Measurements from ENCODE around the gene CDK2AP2. TPM values are rescaled to one million over a fixed set of nuclear protein-coding genes. Genes with fewer than 3 reads are reported as not detected.

Gene CDK2AP2
- total and polyA plus RNA-seq, 2 of the 8 experiments (the other 6 are each of a cell fraction or from before 2014, with no cell fraction given), result 49.6 to 65.1 TPM

DNA sequence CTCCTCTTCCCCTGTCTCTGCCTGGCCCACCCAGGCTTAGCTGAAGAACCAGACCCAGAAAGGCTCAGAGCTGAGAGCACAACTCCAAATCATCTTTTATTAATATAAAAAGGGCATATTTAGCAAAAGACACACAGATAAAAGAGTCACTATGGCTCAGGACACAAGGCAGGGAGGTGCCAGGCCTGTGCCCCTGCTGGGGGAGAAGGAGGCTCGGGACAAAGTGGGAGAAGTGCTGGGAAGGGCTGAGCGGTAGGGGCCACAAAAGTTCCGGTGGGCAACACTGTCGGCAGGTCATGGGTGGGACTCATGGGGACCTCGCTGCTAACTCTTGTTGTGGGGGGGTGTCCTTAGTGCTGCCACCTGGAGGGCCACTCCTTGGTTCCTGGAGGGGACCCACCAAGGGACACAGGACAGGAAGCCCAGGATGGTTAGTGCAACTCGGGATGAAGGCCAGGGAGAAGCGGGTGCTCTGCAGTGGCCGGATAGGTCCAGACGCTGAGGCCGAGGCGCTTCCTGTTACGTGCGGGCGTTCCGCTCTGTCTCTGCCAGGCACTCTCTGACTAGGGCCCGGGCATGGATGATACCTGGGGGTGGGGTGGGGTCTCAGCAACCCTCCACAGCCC, 1.4 kb downstream of the CDK2AP2 start:
- no peaks in the 10 kb centered on the region for H3K9me3 ChIP-seq (ENCODE audit: insufficient read depth in 2 of 2, low read depth in 1 of 2, low read length in 1 of 2)
- no peak overlapping the region for H2BK120ac ChIP-seq (replicated peaks; ENCODE audit: low read depth, low read length)
- H3K27ac ChIP-seq (ENCODE audit: low read depth, low read length), result no peak overlapping the region
- CTCF ChIA-PET (ENCODE audit: partially characterized antibody), result interaction anchor here (1.0 to 2.0 kb wide), 5 partner anchors 17 to 149 kb away, joined by 3 to 8 read pairs (median 3); partner anchors contain the start of gene CABP4
- H2BK5ac ChIP-seq (ENCODE audit: low read depth, low read length), result no peak overlapping the region
- H2AK5ac ChIP-seq (ENCODE audit: low read depth, low read length), result no peak overlapping the region
- 0 out of 4 replicates have a peak, but pooled peaks cover 0 to 8% of the 10 kb centered on the region in 2 experiments for H3K79me2 ChIP-seq (ENCODE audit: control insufficient read depth in 1 of 2, insufficient read depth in 2 of 2, low read length in 2 of 2)
- no peak overlapping the region for H3K4ac ChIP-seq (replicated peaks; ENCODE audit: insufficient read length, low read depth, low read length)
- no peak overlapping the region for H3K23ac ChIP-seq (ENCODE audit: insufficient read length)
- H2BK12ac ChIP-seq (ENCODE audit: low read depth, low read length), result no peak overlapping the region
- H4K8ac ChIP-seq (ENCODE audit: extremely low read depth, insufficient read depth, low read length), result no peak overlapping the region
- no peak overlapping the region for H4K5ac ChIP-seq (ENCODE audit: insufficient read length, low read depth, low read length)
- peaks cover 23% of the 10 kb centered on the region for H3K23me2 ChIP-seq (ENCODE audit: low read depth, low read length)
- no peak overlapping the region for H2AFZ ChIP-seq (ENCODE audit: low read length)
- H3K27me3 ChIP-seq (replicated peaks in 1 of 4; ENCODE audit: control insufficient read depth in 3 of 4, extremely low read depth in 1 of 4, insufficient read depth in 3 of 4, low read length in 3 of 4), result peaks cover 0 to 8% (median 4%) of the 10 kb centered on the region in 4 experiments; a peak in 3 of 7 replicates
- H3K4me2 ChIP-seq (ENCODE audit: insufficient read depth in 1 of 2, low read depth in 2 of 2, low read length in 2 of 2), result peak overlapping the region; percentile 66 to 84; a peak in 2 of 4 replicates
- no peak for FAIRE-seq
- no peak overlapping the region for H3K56ac ChIP-seq (replicated peaks; ENCODE audit: insufficient read length, low read depth, low read length)
- WGBS, 2 experiments (ENCODE audit: extremely low coverage in 1 of 2, insufficient coverage in 1 of 2, insufficient read length in 1 of 2, insufficient replicate concordance in 2 of 2, low coverage in 1 of 2, low lambda C conversion rate in 2 of 2, missing lambda C conversion rate in 1 of 2), result 88% methylated on average over 16 of the region's 16 CpGs; no CpG with 5 or more reads in 1 of the 2 experiments
- peaks cover 4 to 16% of the 10 kb centered on the region in 2 experiments for H4K20me1 ChIP-seq (replicated peaks in 1 of 2; ENCODE audit: control insufficient read depth in 1 of 2, insufficient read depth in 2 of 2, low read length in 2 of 2)
- H3K4me3 ChIP-seq (ENCODE audit: extremely low read depth in 1 of 4, insufficient read depth in 2 of 4, low read depth in 3 of 4, low read length in 4 of 4), result no peak overlapping the region; a peak in 1 of 8 replicates
- no peak overlapping the region for H2BK15ac ChIP-seq (ENCODE audit: low read length)
- H3K4me1 ChIP-seq (replicated peaks in 1 of 4; ENCODE audit: control insufficient read depth in 3 of 4, insufficient read depth in 4 of 4, low read length in 3 of 4), result peaks cover 0 to 30% (median 10%) of the 10 kb centered on the region in 4 experiments; a peak in 6 of 7 replicates
- H4K91ac ChIP-seq (replicated peaks; ENCODE audit: insufficient read length, low read length), result no peak overlapping the region
- H3K9ac ChIP-seq (replicated peaks in 1 of 4; ENCODE audit: extremely low read depth in 1 of 4, low read depth in 3 of 4, low read length in 3 of 4), result no peak overlapping the region
- no peak for DNase-seq (ENCODE audit: low read depth in 1 of 2, low spot score in 2 of 2)
- H3K79me1 ChIP-seq (ENCODE audit: low read depth, low read length), result no peaks in the 10 kb centered on the region
- POLR2A ChIA-PET (ENCODE audit: partially characterized antibody), result interaction anchor here (1.5 kb wide), 1 partner anchor 16 kb away, joined by 3 read pairs; no protein-coding TSS in a partner anchor
- peaks cover 0 to 3% (median 0%) of the 10 kb centered on the region in 4 experiments; a peak in 4 of 8 replicates for H3K36me3 ChIP-seq (ENCODE audit: control insufficient read depth in 2 of 4, insufficient read depth in 4 of 4, low read length in 3 of 4)
- no peak overlapping the region for H2BK20ac ChIP-seq (ENCODE audit: low read length)
- no peak overlapping the region for H3K18ac ChIP-seq (ENCODE audit: extremely low read depth, low read length)
- H3K14ac ChIP-seq (ENCODE audit: insufficient read length), result no peak overlapping the region
- TF ChIP-seq NANOG (IDR thresholded peaks at IDR 0.05; ENCODE audit: insufficient read depth, low read depth, low read length, poor library complexity, severe bottlenecking) (no peak), SP4 (IDR thresholded peaks at IDR 0.05; ENCODE audit: low read length) (no peak), POLR2A (IDR thresholded peaks at IDR 0.05; ENCODE audit: control extremely low read depth in 1 of 2, low read depth in 2 of 2, low read length in 2 of 2) (no peak), ASH2L (IDR thresholded peaks at IDR 0.05; ENCODE audit: low read length) (no peak), SP1 (IDR thresholded peaks at IDR 0.05; ENCODE audit: low read depth, low read length) (no peak), SRF (IDR thresholded peaks at IDR 0.05; ENCODE audit: low read depth, low read length) (no peak), JUND (IDR thresholded peaks at IDR 0.05; ENCODE audit: low read length) (no peak), CHD1 (IDR thresholded peaks at IDR 0.05; ENCODE audit: low read depth, low read length) (no peak), KDM1A (IDR thresholded peaks at IDR 0.05; ENCODE audit: borderline replicate concordance, low read length) (no peak), CBX8 (IDR thresholded peaks at IDR 0.05; ENCODE audit: borderline replicate concordance, low read depth, low read length) (no peak), CEBPB (IDR thresholded peaks at IDR 0.05; ENCODE audit: low read depth, low read length) (no peak), TAF1 (IDR thresholded peaks at IDR 0.05; ENCODE audit: low read depth, low read length) (no peak), POU5F1 (IDR thresholded peaks at IDR 0.05; ENCODE audit: low read depth, low read length) (no peak), FOSL1 (IDR thresholded peaks at IDR 0.05; ENCODE audit: insufficient read depth, low read depth, low read length) (no peak), NRF1 (IDR thresholded peaks at IDR 0.05; ENCODE audit: low read depth, low read length) (no peak)
